ENCODE results near the gene TCTN1. TPM values are rescaled to one million over a fixed set of nuclear protein-coding genes. Genes with fewer than 3 reads are reported as not detected.

Gene TCTN1
- 10.9 and 11.1 TPM in 2 replicates for total RNA-seq (2021)
- long read RNA-seq, transcript TCTN1-225 (15 exons, 2,309 nt), result major isoform, 13 of 48 reads
- long read RNA-seq, transcript TCTN1-223 (4 exons, 2,149 nt), result minor isoform, 7 of 48 reads
- long read RNA-seq, partial matches to known transcripts, result 1 of 48 reads
- long read RNA-seq, other reads (novel, unspliced or antisense), result 21 of 48 reads

DNA sequence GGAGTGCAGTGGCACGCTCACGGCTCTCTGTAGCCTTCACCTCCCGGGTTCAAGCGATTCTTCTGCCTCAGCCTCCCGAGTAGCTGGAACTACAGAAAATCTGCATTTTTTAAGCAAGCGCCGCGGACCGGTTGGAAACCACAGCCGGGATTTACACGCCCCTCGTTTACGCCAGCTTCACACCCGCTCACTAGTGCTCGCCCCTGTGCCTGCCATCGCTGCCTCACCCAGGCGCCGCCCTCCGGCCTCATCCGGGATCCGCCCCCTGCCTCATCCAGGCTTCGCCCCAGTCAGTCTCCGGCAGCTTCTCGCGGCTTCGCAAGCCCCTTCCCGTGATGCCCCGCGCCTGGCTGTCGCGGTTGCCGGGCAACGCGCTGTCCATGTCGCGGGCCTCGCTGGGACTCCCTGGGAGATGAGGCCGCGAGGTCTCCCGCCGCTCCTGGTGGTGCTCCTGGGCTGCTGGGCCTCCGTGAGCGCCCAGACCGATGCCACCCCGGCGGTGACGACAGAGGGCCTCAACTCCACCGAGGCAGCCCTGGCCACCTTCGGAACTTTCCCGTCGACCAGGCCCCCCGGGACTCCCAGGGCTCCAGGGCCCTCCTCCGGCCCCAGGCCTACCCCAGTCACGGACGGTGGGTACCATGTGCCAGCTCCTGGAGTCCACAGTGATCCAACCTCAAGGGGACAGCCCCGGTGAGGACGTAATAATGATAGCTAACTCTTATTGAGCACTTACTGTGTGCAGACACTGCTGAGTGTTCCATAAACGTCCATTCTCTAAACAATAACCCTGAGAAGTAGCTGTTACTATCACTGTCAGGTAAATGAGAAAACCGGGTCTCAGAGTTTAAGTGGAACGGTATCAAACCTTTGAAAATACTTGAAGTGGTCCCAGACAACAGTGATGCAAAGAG is at the start of gene TCTN1:
Gene TCTN1, plus strand, starts transcription at position 359 of the 914 bp plus-strand sequence. Its CDS starts 54 bp downstream, at position 413.
- TF ChIP-seq, protein P1, sequence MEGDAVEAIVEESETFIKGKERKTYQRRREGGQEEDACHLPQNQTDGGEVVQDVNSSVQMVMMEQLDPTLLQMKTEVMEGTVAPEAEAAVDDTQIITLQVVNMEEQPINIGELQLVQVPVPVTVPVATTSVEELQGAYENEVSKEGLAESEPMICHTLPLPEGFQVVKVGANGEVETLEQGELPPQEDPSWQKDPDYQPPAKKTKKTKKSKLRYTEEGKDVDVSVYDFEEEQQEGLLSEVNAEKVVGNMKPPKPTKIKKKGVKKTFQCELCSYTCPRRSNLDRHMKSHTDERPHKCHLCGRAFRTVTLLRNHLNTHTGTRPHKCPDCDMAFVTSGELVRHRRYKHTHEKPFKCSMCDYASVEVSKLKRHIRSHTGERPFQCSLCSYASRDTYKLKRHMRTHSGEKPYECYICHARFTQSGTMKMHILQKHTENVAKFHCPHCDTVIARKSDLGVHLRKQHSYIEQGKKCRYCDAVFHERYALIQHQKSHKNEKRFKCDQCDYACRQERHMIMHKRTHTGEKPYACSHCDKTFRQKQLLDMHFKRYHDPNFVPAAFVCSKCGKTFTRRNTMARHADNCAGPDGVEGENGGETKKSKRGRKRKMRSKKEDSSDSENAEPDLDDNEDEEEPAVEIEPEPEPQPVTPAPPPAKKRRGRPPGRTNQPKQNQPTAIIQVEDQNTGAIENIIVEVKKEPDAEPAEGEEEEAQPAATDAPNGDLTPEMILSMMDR (conservative IDR thresholded peaks at IDR 0.05), result no peak
- Histone ChIP-seq H4K91ac (ENCODE audit: insufficient read length, low read depth, low read length) (no peak within 1 kb of the TSS), H4K8ac (replicated peaks; ENCODE audit: insufficient read length, low read depth, low read length) (no peak within 1 kb of the TSS), H3K27ac (ENCODE audit: insufficient read length, low read depth, low read length) (no peak within 1 kb of the TSS), H3K9ac (ENCODE audit: extremely low read depth, insufficient read length, low read length) (peak within 1 kb of the TSS; percentile 81), H3K23me2 (ENCODE audit: insufficient read length, low read depth, low read length, poor library complexity, severe bottlenecking) (peaks cover 5% of the 10 kb centered on the region), H2BK20ac (ENCODE audit: low read depth, low read length, poor library complexity, severe bottlenecking) (no peak within 1 kb of the TSS), H4K20me1 (ENCODE audit: control insufficient read depth, insufficient read depth, insufficient read length) (no peaks in the 10 kb centered on the region), H2BK15ac (ENCODE audit: low read depth, low read length) (0 out of 2 replicates have a peak within 1 kb of the TSS, but pooled peaks have one; percentile 77), H2BK120ac (ENCODE audit: low read depth, low read length, poor library complexity, severe bottlenecking) (no peak within 1 kb of the TSS), H3K56ac (ENCODE audit: insufficient read length, low read depth, low read length) (no peak within 1 kb of the TSS), H3K14ac (ENCODE audit: insufficient read depth, low read length) (peak within 1 kb of the TSS; percentile 91), H3K4me2 (ENCODE audit: insufficient read depth, insufficient read length, low read length) (peak within 1 kb of the TSS; percentile 94), H2AFZ (ENCODE audit: low read length) (peak within 1 kb of the TSS; percentile 84), H2BK5ac (ENCODE audit: insufficient read length, low read length) (no peak within 1 kb of the TSS), H3K79me2 (ENCODE audit: insufficient read depth, low read length) (no peaks in the 10 kb centered on the region), H3T11ph (ENCODE audit: low read length) (no peak within 1 kb of the TSS), H3K79me1 (ENCODE audit: insufficient read depth, low read depth, low read length, poor library complexity, severe bottlenecking) (no peaks in the 10 kb centered on the region), H3K4ac (ENCODE audit: low read depth, low read length) (no peak within 1 kb of the TSS; the same call in 1 of the 2 replicates), H3K23ac (ENCODE audit: insufficient read length, low read depth, low read length) (no peak within 1 kb of the TSS), H3K27me3 (ENCODE audit: insufficient read depth, low read length) (no peaks in the 10 kb centered on the region), H2BK12ac (ENCODE audit: insufficient read length, low read depth, low read length) (no peak within 1 kb of the TSS), H3K4me1 (ENCODE audit: insufficient read depth, low read length) (no peaks in the 10 kb centered on the region), H3K18ac (ENCODE audit: insufficient read length, low read depth, low read length) (peak within 1 kb of the TSS; percentile 78), H2AK5ac (ENCODE audit: insufficient read length, low read length) (no peak within 1 kb of the TSS), H3K9me3 (ENCODE audit: control insufficient read depth, low read depth, low read length) (no peaks in the 10 kb centered on the region), H4K5ac (ENCODE audit: insufficient read length, low read depth, low read length) (no peak within 1 kb of the TSS)
- no peaks in the 10 kb centered on the region for H3K27me3 Mint-ChIP-seq (ENCODE audit: low read depth)
- WGBS (ENCODE audit: extremely low coverage, insufficient read length, low lambda C conversion rate), result no CpG with 5 or more reads among the region's 60 CpGs
- no peak within 1 kb of the TSS for H3K27ac Mint-ChIP-seq
- H3K4me3 Mint-ChIP-seq, result peak within 1 kb of the TSS; percentile 83 to 84
- H3K9me3 Mint-ChIP-seq, result no peaks in the 10 kb centered on the region
- peaks cover 3 to 4% of the 10 kb centered on the region in 2 experiments for H3K4me1 Mint-ChIP-seq
- no peaks in the 10 kb centered on the region for H3K36me3 Mint-ChIP-seq (ENCODE audit: insufficient read depth in 1 of 3, low read depth in 3 of 3)
- peak; percentile 99 for DNase-seq

Data from H9 (cell line).